HG03460 (cell line): ENCODE results near the gene FRRS1.
"Not testable (repeated sequence)": the region's sequence is repeated elsewhere in the genome, so short reads cannot be mapped to it uniquely, and the experiment has no call there.

Experiments used
- ATAC-seq: cut with Tn5 transposase; IDR thresholded peaks from one replicate; pipeline ENCODE4 v1.9.1; 2021; ENCODE audit not compliant: unreplicated experiment

FRRS1 gene

GRCh38 chr1:99766378-99766800, at the start of gene FRRS1:
Gene FRRS1 (minus strand): TSS chr1:99766635. CDS start chr1:99748768, 17,867 bp downstream.
- ATAC-seq = peak; percentile 95

GRCh38 chr1:99814373-99814900, 48.0 kb upstream of the FRRS1 start:
- no peak for ATAC-seq

GRCh38 chr1:99811747-99812146, 45.3 kb upstream of the FRRS1 start:
- ATAC-seq = no peak

- no peak for ATAC-seq
Measured at GRCh38 chr1:99811075-99811474, 44.6 kb upstream of the FRRS1 start.

GRCh38 chr1:99808391-99809115, 42.1 kb upstream of the FRRS1 start:
- peak; percentile 90 for ATAC-seq

GRCh38 chr1:99806882-99807281, 40.4 kb upstream of the FRRS1 start:
- ATAC-seq = no peak

GRCh38 chr1:99801584-99801983, 35.1 kb upstream of the FRRS1 start:
- no peak for ATAC-seq

- ATAC-seq = not testable (repeated sequence)
Measured at GRCh38 chr1:99793861-99794260, 27.4 kb upstream of the FRRS1 start.

GRCh38 chr1:99789715-99790114, 23.3 kb upstream of the FRRS1 start:
- no peak for ATAC-seq

- ATAC-seq = no peak
Measured at GRCh38 chr1:99788896-99789295, 22.5 kb upstream of the FRRS1 start.

GRCh38 chr1:99786751-99787501, 20.5 kb upstream of the FRRS1 start:
- peak; percentile 58 for ATAC-seq

GRCh38 chr1:99784809-99785255, 18.4 kb upstream of the FRRS1 start:
- no peak for ATAC-seq

GRCh38 chr1:99784143-99784542, 17.7 kb upstream of the FRRS1 start:
- no peak for ATAC-seq

GRCh38 chr1:99782920-99783319, 16.5 kb upstream of the FRRS1 start:
- ATAC-seq = no peak

- no peak for ATAC-seq
Measured at GRCh38 chr1:99782397-99782796, 16.0 kb upstream of the FRRS1 start.

- no peak for ATAC-seq
Measured at GRCh38 chr1:99781798-99782197, 15.4 kb upstream of the FRRS1 start.

GRCh38 chr1:99777752-99778151, 11.3 kb upstream of the FRRS1 start:
- ATAC-seq = no peak

GRCh38 chr1:99776120-99776519, 9.7 kb upstream of the FRRS1 start:
- ATAC-seq = no peak

- ATAC-seq = no peak
Measured at GRCh38 chr1:99772809-99773208, 6.4 kb upstream of the FRRS1 start.

GRCh38 chr1:99771513-99771918, 5.1 kb upstream of the FRRS1 start:
- ATAC-seq = no peak

- no peak for ATAC-seq
Measured at GRCh38 chr1:99768524-99769245, 2.2 kb upstream of the FRRS1 start.
